HUES6 (cell line): ENCODE measurements around the gene SH3D21.

ENCODE experiments used
- H3K27ac ChIP-seq: 2 replicates; pipeline ENCODE4 v1.7.0; 2013; ENCODE audit warnings: low read depth, mild to moderate bottlenecking, low read length, inconsistent platforms
- H3K27me3 ChIP-seq: 2 replicates; pipeline ENCODE4 v1.6.1; 2013; ENCODE audit warnings: low read length; ENCODE audit not compliant: control insufficient read depth, insufficient read depth
- H3K36me3 ChIP-seq: 2 replicates; pipeline ENCODE4 v1.6.1; 2013; ENCODE audit warnings: low read length; ENCODE audit not compliant: control insufficient read depth, insufficient read depth
- H3K4me1 ChIP-seq: 2 replicates; pipeline ENCODE4 v1.6.1; 2013; ENCODE audit warnings: low read length; ENCODE audit not compliant: control insufficient read depth, insufficient read depth
- H3K4me3 ChIP-seq: 2 replicates; pipeline ENCODE4 v1.5.1; 2013; ENCODE audit warnings: low read depth, low read length
- H3K9ac ChIP-seq: one replicate; pipeline ENCODE4 v1.6.1; 2013; ENCODE audit warnings: mild to moderate bottlenecking, low read length
- H3K9me3 ChIP-seq: 2 replicates; pipeline ENCODE4 v1.6.1; 2013; ENCODE audit warnings: low read depth, low read length; ENCODE audit not compliant: control insufficient read depth, insufficient read depth

SH3D21 gene

GRCh38 chr1:36321119-36321951, 15.2 kb downstream of the SH3D21 start:
- no peaks in the 10 kb centered on the region for H3K9me3 ChIP-seq
- H3K4me1 ChIP-seq, result peaks cover 28% of the 10 kb centered on the region
- H3K4me3 ChIP-seq, result peak overlapping the region; percentile 68
- peaks cover 38% of the 10 kb centered on the region for H3K27me3 ChIP-seq
- H3K27ac ChIP-seq, result peak overlapping the region; percentile 2; the same call in 1 of the 2 replicates
- H3K9ac ChIP-seq, result peak overlapping the region; percentile 64
- 0 out of 2 replicates have a peak, but pooled peaks cover 4% of the 10 kb centered on the region for H3K36me3 ChIP-seq

- H3K4me3 ChIP-seq, result peak overlapping the region; percentile 68
- no peaks in the 10 kb centered on the region for H3K9me3 ChIP-seq
- 0 out of 2 replicates have a peak, but pooled peaks cover 4% of the 10 kb centered on the region for H3K36me3 ChIP-seq
- peaks cover 38% of the 10 kb centered on the region for H3K27me3 ChIP-seq
- H3K27ac ChIP-seq, result no peak overlapping the region
- peak overlapping the region; percentile 62 for H3K9ac ChIP-seq
- peaks cover 28% of the 10 kb centered on the region for H3K4me1 ChIP-seq
These were observed 16.0 kb downstream of the SH3D21 start for GRCh38 chr1:36322041-36322785.

DNA sequence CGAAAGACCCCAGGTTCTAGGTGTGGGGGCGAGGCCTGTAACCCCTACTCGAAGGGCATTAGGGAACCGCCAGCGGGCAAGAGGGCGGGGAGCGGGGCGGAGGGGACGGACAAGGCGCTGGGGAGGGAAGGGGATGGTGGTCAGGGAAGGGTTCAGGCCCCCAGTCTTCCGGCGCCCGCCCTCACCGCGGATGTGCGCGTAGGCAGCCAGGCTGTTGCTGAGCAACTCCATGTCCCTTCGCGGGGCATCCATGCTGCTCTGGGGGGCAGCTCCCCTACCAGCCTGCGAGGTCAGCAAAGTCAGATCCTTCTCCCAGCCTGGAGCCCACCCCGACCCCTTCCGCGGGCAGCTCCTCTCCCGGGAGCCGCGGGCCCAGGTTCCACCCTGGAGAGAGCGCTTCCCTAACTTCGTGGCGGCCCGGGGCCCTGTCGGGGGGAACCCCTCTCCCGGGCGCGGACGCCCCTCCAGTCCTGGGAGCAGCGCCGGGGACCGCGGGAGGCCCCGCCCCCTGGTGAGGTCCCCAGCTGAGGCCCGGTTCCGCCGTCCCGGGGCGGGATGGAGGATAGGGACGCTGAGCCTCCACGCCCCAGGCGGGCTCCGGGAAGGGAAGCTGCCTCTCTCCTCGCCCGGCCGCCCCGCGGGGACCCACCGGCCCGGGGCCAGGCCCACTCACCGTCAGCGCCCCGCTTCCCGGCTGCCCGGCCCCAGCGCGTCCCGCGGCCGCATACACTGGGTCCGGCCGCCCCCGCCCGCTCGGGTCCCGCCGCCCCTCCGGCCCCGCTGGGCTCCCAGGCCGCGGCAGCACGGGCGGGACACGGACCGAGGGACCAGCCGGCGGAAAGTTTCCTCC, 16.8 kb downstream of the SH3D21 start:
- Histone ChIP-seq H3K4me1 (peaks cover 28% of the 10 kb centered on the region), H3K27ac (no peak overlapping the region; the same call in 1 of the 2 replicates), H3K36me3 (0 out of 2 replicates have a peak, but pooled peaks cover 2% of the 10 kb centered on the region), H3K27me3 (peaks cover 38% of the 10 kb centered on the region), H3K9ac (peak overlapping the region; percentile 77), H3K9me3 (no peaks in the 10 kb centered on the region), H3K4me3 (peak overlapping the region; percentile 68)

DNA sequence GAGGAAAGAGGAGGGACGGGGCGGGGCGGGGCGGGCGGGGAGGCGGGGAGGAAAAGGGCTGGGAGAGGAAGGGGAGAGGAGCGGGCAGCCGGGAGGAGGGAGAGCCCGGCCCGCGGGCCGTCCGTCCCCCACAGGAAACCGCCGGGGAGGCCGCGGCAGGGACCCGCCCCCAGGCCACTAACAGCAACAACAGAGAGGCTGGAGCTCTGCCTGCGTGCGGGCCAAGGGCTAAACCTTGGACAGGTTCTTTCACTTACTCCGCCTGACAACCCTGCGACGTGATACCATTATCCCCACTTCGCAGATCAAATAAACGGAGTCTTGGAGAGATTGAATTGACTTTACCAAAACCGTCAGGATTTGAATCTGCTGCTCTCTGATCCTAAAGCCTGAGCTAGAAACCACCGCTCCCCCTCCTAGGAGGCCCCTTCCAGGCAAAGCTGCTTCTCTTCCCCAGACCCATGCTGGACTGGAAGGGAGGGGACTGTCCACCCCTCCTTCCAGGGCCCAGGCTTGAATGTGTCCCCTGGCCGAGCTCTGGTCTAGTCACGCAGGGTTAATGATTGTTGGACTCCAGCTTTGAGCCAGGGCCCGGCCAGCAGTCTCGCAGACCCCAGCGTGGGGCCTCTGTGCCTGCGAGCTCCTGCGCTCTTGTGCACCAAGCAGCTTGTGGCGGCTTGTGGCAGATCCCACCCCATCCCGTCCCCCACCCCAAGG, 17.6 kb downstream of the SH3D21 start, which contains the start of gene EVA1B:
Gene EVA1B, minus strand, starts transcription at position 10 of the 717 bp plus-strand sequence. CDS start 608 bp downstream, outside the sequence.
- no peaks in the 10 kb centered on the region for H3K36me3 ChIP-seq
- H3K27me3 ChIP-seq, result peaks cover 38% of the 10 kb centered on the region
- H3K9ac ChIP-seq, result peak within 1 kb of the TSS; percentile 77
- peaks cover 28% of the 10 kb centered on the region for H3K4me1 ChIP-seq
- no peaks in the 10 kb centered on the region for H3K9me3 ChIP-seq
- H3K27ac ChIP-seq, result no peak within 1 kb of the TSS; the same call in 1 of the 2 replicates
- H3K4me3 ChIP-seq, result peak within 1 kb of the TSS; percentile 68

DNA sequence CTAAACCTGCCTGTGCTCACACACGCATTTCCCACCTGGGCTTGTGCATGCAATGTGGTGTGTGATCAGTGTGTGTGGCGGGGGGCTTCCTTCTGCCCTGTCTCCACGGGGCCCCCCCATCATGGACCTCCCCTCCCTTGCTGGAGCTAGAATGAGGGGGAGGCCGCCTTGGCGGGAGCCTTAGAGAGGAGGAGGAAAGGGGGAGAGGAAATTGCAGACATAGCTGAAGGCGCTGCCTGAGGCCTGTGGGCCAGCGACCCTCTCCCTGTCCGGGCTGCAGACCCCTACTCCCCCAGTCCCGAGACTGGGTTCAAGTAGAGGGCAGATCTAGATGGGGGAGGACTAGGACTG, 18.2 kb downstream of the SH3D21 start:
- Histone ChIP-seq H3K27me3 (peaks cover 37% of the 10 kb centered on the region), H3K27ac (no peak overlapping the region; the same call in 1 of the 2 replicates), H3K4me3 (peak overlapping the region; percentile 68), H3K4me1 (peaks cover 28% of the 10 kb centered on the region), H3K36me3 (no peaks in the 10 kb centered on the region), H3K9me3 (no peaks in the 10 kb centered on the region), H3K9ac (peak overlapping the region; percentile 54)

DNA sequence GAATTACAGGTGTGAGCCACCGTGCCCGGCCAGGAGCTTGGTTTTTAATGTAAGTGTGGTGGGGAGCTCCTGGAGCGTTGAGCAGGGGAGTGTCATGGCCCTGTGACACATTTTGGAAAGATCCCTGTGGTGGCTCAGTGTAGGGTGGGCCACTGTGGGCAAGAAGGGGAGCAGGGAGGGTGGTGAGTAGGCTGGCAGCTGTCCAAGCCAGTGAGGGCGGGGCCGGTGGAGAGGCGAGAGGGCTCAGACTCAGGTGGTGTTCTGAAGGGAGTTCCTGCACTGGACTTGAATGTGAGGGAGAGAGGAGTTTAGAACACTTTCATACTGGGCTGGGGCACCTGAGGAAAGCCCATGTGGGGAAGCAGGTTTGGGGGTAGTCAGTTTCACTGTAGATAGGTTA, 20.3 kb downstream of the SH3D21 start:
- no peak overlapping the region for H3K4me3 ChIP-seq
- no peaks in the 10 kb centered on the region for H3K9me3 ChIP-seq
- no peak overlapping the region for H3K9ac ChIP-seq
- H3K36me3 ChIP-seq, result no peaks in the 10 kb centered on the region
- peaks cover 19% of the 10 kb centered on the region for H3K4me1 ChIP-seq
- peaks cover 27% of the 10 kb centered on the region for H3K27me3 ChIP-seq
- H3K27ac ChIP-seq, result no peak overlapping the region

DNA sequence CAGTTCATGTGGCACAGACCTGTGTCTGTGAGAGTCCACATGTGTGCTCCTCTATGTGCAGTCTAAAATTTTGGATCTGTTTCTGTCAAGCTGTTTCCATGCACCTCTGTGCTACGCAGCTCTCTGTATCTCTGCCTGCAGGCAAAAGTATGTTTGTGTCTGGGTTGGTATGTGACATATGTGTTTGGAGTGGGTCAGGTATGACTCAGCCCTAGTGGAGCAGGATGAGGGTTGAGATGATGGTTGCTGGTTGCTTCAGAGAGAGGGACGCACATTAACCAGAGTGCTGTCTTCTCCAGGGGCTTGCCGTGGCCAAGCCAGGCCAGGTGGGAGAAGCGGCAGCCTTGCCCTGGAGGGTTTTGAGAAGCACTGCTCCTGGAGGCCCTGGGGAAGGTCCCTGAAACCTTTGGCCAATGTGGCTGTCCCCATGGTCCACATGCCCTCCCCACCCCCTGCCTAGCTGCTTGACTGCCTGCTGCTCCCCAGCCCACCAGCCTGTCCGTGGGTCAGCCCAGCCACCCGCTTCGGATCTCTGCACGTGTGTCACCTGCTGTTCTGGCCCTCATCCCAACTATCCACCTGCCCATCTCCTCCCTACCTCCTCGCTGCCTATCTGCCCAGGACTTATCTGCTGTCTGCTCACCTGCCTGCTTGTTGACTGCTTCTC, 21.4 kb downstream of the SH3D21 start:
- no peak overlapping the region for H3K9ac ChIP-seq
- no peak overlapping the region for H3K27ac ChIP-seq
- H3K4me1 ChIP-seq, result peaks cover 11% of the 10 kb centered on the region
- no peaks in the 10 kb centered on the region for H3K9me3 ChIP-seq
- H3K27me3 ChIP-seq, result peaks cover 23% of the 10 kb centered on the region
- no peaks in the 10 kb centered on the region for H3K36me3 ChIP-seq
- H3K4me3 ChIP-seq, result no peak overlapping the region

- Histone ChIP-seq H3K9ac (no peak overlapping the region), H3K27me3 (peaks cover 17% of the 10 kb centered on the region), H3K9me3 (no peaks in the 10 kb centered on the region), H3K36me3 (no peaks in the 10 kb centered on the region), H3K4me1 (peaks cover 11% of the 10 kb centered on the region), H3K4me3 (no peak overlapping the region), H3K27ac (no peak overlapping the region)
These were observed 21.9 kb downstream of the SH3D21 start for GRCh38 chr1:36328088-36328480.

GRCh38 chr1:36328713-36329112, 22.5 kb downstream of the SH3D21 start:
- Histone ChIP-seq H3K36me3 (no peaks in the 10 kb centered on the region), H3K9ac (no peak overlapping the region), H3K27me3 (peaks cover 16% of the 10 kb centered on the region), H3K4me1 (peaks cover 11% of the 10 kb centered on the region), H3K27ac (no peak overlapping the region), H3K4me3 (no peak overlapping the region), H3K9me3 (no peaks in the 10 kb centered on the region)

- no peak overlapping the region for H3K9ac ChIP-seq
- H3K4me3 ChIP-seq, result no peak overlapping the region
- H3K9me3 ChIP-seq, result no peaks in the 10 kb centered on the region
- no peak overlapping the region for H3K27ac ChIP-seq
- H3K36me3 ChIP-seq, result no peaks in the 10 kb centered on the region
- H3K4me1 ChIP-seq, result no peaks in the 10 kb centered on the region
- H3K27me3 ChIP-seq, result peaks cover 8% of the 10 kb centered on the region; the same call in 1 of the 2 replicates
These were observed 23.6 kb downstream of the SH3D21 start for GRCh38 chr1:36329817-36330216.
